Neural cell (in vitro differentiated cells): Measurements from ENCODE around the gene LBH. TPM values are rescaled to one million over a fixed set of nuclear protein-coding genes. Genes with fewer than 3 reads are reported as not detected.

ENCODE experiments used
- H2AFZ ChIP-seq: fragments of 200-600, 300-800 bp; sonication (generic), shearing (Covaris generic); 2 replicates; pipeline ENCODE4 v1.6.0; 2014; ENCODE audit warnings: low read depth, mild to moderate bottlenecking, antibody characterized with exemption, low read length, moderate library complexity
- H3F3A ChIP-seq: fragments of 200-600 bp; shearing (Covaris generic); 2 replicates; pipeline ENCODE4 v1.6.1; 2016; ENCODE audit warnings: mild to moderate bottlenecking, moderate library complexity, mixed read lengths, antibody characterized with exemption, low read length; ENCODE audit not compliant: insufficient read depth, poor library complexity, severe bottlenecking
- H3K27ac ChIP-seq: fragments of 200-600, 300-800 bp; sonication (generic), shearing (Covaris generic); 2 replicates; pipeline ENCODE4 v1.5.1; 2014; ENCODE audit warnings: mild to moderate bottlenecking, low read length, moderate library complexity
- H3K27me3 ChIP-seq: fragments of 300-800, 200-600 bp; sonication (generic), shearing (Covaris generic); 2 replicates; pipeline ENCODE4 v1.6.0; 2014; ENCODE audit warnings: mild to moderate bottlenecking, low read depth, low read length, moderate library complexity; ENCODE audit not compliant: insufficient read depth
- H3K36me3 ChIP-seq: fragments of 300-800, 200-600 bp; sonication (generic), shearing (Covaris generic); 2 replicates; pipeline ENCODE4 v1.5.1; 2014; ENCODE audit warnings: mild to moderate bottlenecking, antibody characterized with exemption, low read length, moderate library complexity; ENCODE audit not compliant: insufficient read depth
- H3K4me2 ChIP-seq: fragments of 300-800, 200-600 bp; sonication (generic), shearing (Covaris generic); 2 replicates; pipeline ENCODE4 v1.6.0; 2014; ENCODE audit warnings: mild to moderate bottlenecking, low read length
- H3K4me3 ChIP-seq: fragments of 300-800, 200-600 bp; sonication (generic), shearing (Covaris generic); 2 replicates; pipeline ENCODE4 v1.5.1; 2014; ENCODE audit warnings: mild to moderate bottlenecking, low read length, moderate library complexity
- H3K79me2 ChIP-seq: fragments of 200-600 bp; shearing (Covaris generic); replicated peaks from 2 replicates; pipeline ENCODE4 v1.6.0; 2014; ENCODE audit warnings: mild to moderate bottlenecking, low read length, moderate library complexity; ENCODE audit not compliant: insufficient read depth
- H3K9ac ChIP-seq: fragments of 300-800, 200-600 bp; sonication (generic), shearing (Covaris generic); 2 replicates; pipeline ENCODE4 v1.6.1; 2016; ENCODE audit warnings: mild to moderate bottlenecking, low read length, mixed read lengths
- H3K9me2 ChIP-seq: fragments of 200-600 bp; shearing (Covaris generic); 2 replicates; pipeline ENCODE4 v1.6.1; 2016; ENCODE audit warnings: mild to moderate bottlenecking, low read length, mixed read lengths; ENCODE audit not compliant: insufficient read depth
- H3K9me3 ChIP-seq: fragments of 200-600, 300-800 bp; sonication (generic), shearing (Covaris generic); 2 replicates; pipeline ENCODE4 v1.6.1; 2016; ENCODE audit warnings: mild to moderate bottlenecking, mixed run types, low read length, moderate library complexity, mixed read lengths
- H4K20me1 ChIP-seq: fragments of 200-600 bp; shearing (Covaris generic); 2 replicates; pipeline ENCODE4 v1.6.1; 2016; ENCODE audit warnings: mild to moderate bottlenecking, mixed run types; ENCODE audit not compliant: insufficient read depth
- CTCF ChIP-seq: fragments of 450-650 bp; IDR thresholded peaks from 2 replicates; pipeline ENCODE4 v1.5.1; 2014; ENCODE audit warnings: antibody characterized with exemption, mild to moderate bottlenecking, moderate library complexity; ENCODE audit not compliant: poor library complexity, severe bottlenecking
- EP300 ChIP-seq: fragments of 450-650 bp; conservative IDR thresholded peaks from 2 replicates; pipeline ENCODE4 v1.6.1; 2014; ENCODE audit warnings: antibody characterized with exemption, mild to moderate bottlenecking, moderate library complexity; ENCODE audit not compliant: poor library complexity, severe bottlenecking
- MXI1 ChIP-seq: fragments of 450-650 bp; conservative IDR thresholded peaks from 2 replicates; pipeline ENCODE4 v1.6.1; 2014; ENCODE audit warnings: antibody characterized with exemption, mild to moderate bottlenecking; ENCODE audit not compliant: poor library complexity, severe bottlenecking
- POLR2AphosphoS5 ChIP-seq: IDR thresholded peaks from 2 replicates; pipeline ENCODE4 v1.6.1; 2012
- RAD21 ChIP-seq: fragments of 450-650 bp; conservative IDR thresholded peaks from 2 replicates; pipeline ENCODE4 v1.6.1; 2014; ENCODE audit warnings: antibody characterized with exemption, mild to moderate bottlenecking, moderate library complexity
- REST ChIP-seq: IDR thresholded peaks from 2 replicates; pipeline ENCODE4 v1.6.1; 2012; ENCODE audit warnings: borderline replicate concordance
- SMC3 ChIP-seq: fragments of 450-650 bp; conservative IDR thresholded peaks from 2 replicates; pipeline ENCODE4 v1.6.1; 2014; ENCODE audit warnings: antibody characterized with exemption, mild to moderate bottlenecking, moderate library complexity; ENCODE audit not compliant: poor library complexity
- TAF1 ChIP-seq: IDR thresholded peaks from 2 replicates; pipeline ENCODE4 v1.6.1; 2012; ENCODE audit warnings: low read depth
- polyA plus RNA-seq: library from polyadenylated mRNA; depleted of rRNA; stranded (reverse); fragments of >200 nt; gene quantifications from 2 replicates; pipeline ENCODE4 v1.2.3, GENCODE V29; 2014

Gene LBH
- polyA plus RNA-seq, 1 donor from 2014 or later, result 345 TPM

- H3K27me3 ChIP-seq, result no peaks in the 10 kb centered on the region
- no peaks in the 10 kb centered on the region for H3K9me2 ChIP-seq
- peak overlapping the region; percentile 96 for H3K4me2 ChIP-seq
- peak overlapping the region; percentile 100 for H3K27ac ChIP-seq
- H3K36me3 ChIP-seq, result peaks cover 10% of the 10 kb centered on the region
- H3K9ac ChIP-seq, result peak overlapping the region; percentile 100
- TF ChIP-seq RAD21 (no peak), MXI1 (peak; percentile 60), SMC3 (peak; percentile 9), TAF1 (peak; percentile 83), POLR2AphosphoS5 (peak; percentile 74), REST (peak; percentile 84)
- H3K9me3 ChIP-seq, result no peaks in the 10 kb centered on the region
- peak overlapping the region; percentile 87 for H3K4me3 ChIP-seq
- H2AFZ ChIP-seq, result peak overlapping the region; percentile 16
- H3K79me2 ChIP-seq, result peaks cover 50% of the 10 kb centered on the region
- H4K20me1 ChIP-seq, result peaks cover 34% of the 10 kb centered on the region
- no peaks in the 10 kb centered on the region for H3F3A ChIP-seq
Observed at GRCh38 chr2:30231996-30232800, 864 bp downstream of the LBH start.

GRCh38 chr2:30232801-30233130 lies 1.4 kb downstream of the LBH start:
- peak overlapping the region; percentile 87 for H3K4me3 ChIP-seq
- peaks cover 38% of the 10 kb centered on the region for H4K20me1 ChIP-seq
- peak overlapping the region; percentile 100 for H3K9ac ChIP-seq
- H3K9me3 ChIP-seq, result no peaks in the 10 kb centered on the region
- peak overlapping the region; percentile 100 for H3K27ac ChIP-seq
- H3K36me3 ChIP-seq, result peaks cover 10% of the 10 kb centered on the region
- peak overlapping the region; percentile 96 for H3K4me2 ChIP-seq
- H3K9me2 ChIP-seq, result no peaks in the 10 kb centered on the region
- no peak for TF ChIP-seq CTCF
- peak; percentile 1 for TF ChIP-seq SMC3
- TF ChIP-seq REST, result no peak
- no peak for TF ChIP-seq EP300
- no peak overlapping the region for H2AFZ ChIP-seq
- H3K27me3 ChIP-seq, result no peaks in the 10 kb centered on the region
- no peaks in the 10 kb centered on the region for H3F3A ChIP-seq
- peaks cover 56% of the 10 kb centered on the region for H3K79me2 ChIP-seq
